22Rv1 (cell line): ENCODE results near the gene OGFR.

Source experiments
- ZFX ChIP-seq: fragments of 450-650 bp; IDR thresholded peaks from 2 replicates; pipeline ENCODE4 v1.6.1; 2017; ENCODE audit warnings: antibody characterized with exemption, borderline replicate concordance
- TF ChIP-seq, protein P1 (sequence below): fragments of 450-650 bp; IDR thresholded peaks from 2 replicates; pipeline ENCODE4 v1.5.1; 2017; ENCODE audit warnings: mild to moderate bottlenecking

DNA sequence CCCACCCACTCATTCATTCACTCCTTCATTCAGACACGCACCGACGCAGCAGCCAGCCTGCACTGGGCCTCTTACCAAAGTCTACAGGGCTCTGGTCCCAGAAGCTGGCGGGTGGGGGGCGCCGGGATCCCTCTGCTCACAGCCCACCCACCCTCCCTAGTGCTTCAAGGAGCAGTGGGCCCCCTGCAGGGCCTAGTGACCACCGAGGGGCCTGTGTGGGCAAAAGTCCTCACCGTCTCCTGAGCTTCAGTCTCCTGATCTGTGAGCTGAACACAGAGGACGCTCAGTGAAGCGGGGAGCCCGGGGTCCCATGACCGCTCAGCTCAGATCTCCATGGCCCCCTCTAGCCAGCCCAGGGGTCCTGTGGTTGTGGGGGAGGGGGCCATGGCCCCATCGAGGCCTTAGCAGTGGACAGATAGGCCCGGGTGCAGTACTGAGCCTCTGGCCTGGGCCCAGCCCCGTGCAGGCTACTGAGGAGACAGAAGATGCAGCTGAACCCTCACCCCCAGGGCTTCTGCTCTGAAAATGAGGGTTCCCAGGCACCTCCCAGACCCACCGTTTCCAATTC is 41.8 kb upstream of the OGFR start:
- TF ChIP-seq, protein P1, sequence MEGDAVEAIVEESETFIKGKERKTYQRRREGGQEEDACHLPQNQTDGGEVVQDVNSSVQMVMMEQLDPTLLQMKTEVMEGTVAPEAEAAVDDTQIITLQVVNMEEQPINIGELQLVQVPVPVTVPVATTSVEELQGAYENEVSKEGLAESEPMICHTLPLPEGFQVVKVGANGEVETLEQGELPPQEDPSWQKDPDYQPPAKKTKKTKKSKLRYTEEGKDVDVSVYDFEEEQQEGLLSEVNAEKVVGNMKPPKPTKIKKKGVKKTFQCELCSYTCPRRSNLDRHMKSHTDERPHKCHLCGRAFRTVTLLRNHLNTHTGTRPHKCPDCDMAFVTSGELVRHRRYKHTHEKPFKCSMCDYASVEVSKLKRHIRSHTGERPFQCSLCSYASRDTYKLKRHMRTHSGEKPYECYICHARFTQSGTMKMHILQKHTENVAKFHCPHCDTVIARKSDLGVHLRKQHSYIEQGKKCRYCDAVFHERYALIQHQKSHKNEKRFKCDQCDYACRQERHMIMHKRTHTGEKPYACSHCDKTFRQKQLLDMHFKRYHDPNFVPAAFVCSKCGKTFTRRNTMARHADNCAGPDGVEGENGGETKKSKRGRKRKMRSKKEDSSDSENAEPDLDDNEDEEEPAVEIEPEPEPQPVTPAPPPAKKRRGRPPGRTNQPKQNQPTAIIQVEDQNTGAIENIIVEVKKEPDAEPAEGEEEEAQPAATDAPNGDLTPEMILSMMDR, result no peak
- TF ChIP-seq ZFX, result no peak
